ENCODE results near the gene PDE2A. TPM values are rescaled to one million over a fixed set of nuclear protein-coding genes. Genes with fewer than 3 reads are reported as not detected.

Gene PDE2A
- total RNA-seq, 2 experiments from 2014 or later, result 4.0 to 4.5 TPM

GRCh38 chr11:72652133-72652532, 22.1 kb downstream of the PDE2A start:
- DNase-seq (no peak), ATAC-seq (ENCODE audit: poor library complexity) (no peak)
- no peaks in the 10 kb centered on the region for H3K36me3 Mint-ChIP-seq (ENCODE audit: low read depth)
- H3K9me3 ChIP-seq (ENCODE audit: control insufficient read depth in 1 of 2, insufficient read depth in 1 of 2, low read length in 2 of 2), result no peaks in the 10 kb centered on the region
- peaks cover 6% of the 10 kb centered on the region for H3K27me3 Mint-ChIP-seq
- intact Hi-C loops (cut with DNase I, micrococcal nuclease), result no loop called here
- no peak for TF ChIP-seq CTCF (IDR thresholded peaks at IDR 0.05)
- no peaks in the 10 kb centered on the region for H3K36me3 ChIP-seq (ENCODE audit: insufficient read depth, low read length)
- POLR2A ChIA-PET, result no interaction called here
- H3K27me3 ChIP-seq (ENCODE audit: control insufficient read depth in 1 of 2, insufficient read depth in 2 of 2, low read length in 2 of 2), result no peaks in the 10 kb centered on the region
- no peak overlapping the region for H3K27ac ChIP-seq (ENCODE audit: low read depth in 1 of 2, low read length in 2 of 2)
- H3K4me3 ChIP-seq (ENCODE audit: low read length), result no peak overlapping the region
- CTCF ChIA-PET, result no interaction called here
- no peak overlapping the region for H3K4me3 Mint-ChIP-seq
- no peaks in the 10 kb centered on the region for H3K4me1 ChIP-seq (ENCODE audit: insufficient read depth, low read length)
- no peak overlapping the region for H3K27ac Mint-ChIP-seq
- H3K9me3 Mint-ChIP-seq, result no peaks in the 10 kb centered on the region
- H3K4me1 Mint-ChIP-seq (ENCODE audit: low read depth), result no peaks in the 10 kb centered on the region

GRCh38 chr11:72649215-72649976, 24.8 kb downstream of the PDE2A start:
- H3K27ac Mint-ChIP-seq, result no peak overlapping the region
- Histone ChIP-seq H3K27me3 (ENCODE audit: control insufficient read depth in 1 of 2, insufficient read depth in 2 of 2, low read length in 2 of 2) (no peaks in the 10 kb centered on the region), H3K9me3 (ENCODE audit: control insufficient read depth in 1 of 2, insufficient read depth in 1 of 2, low read length in 2 of 2) (no peaks in the 10 kb centered on the region), H3K27ac (ENCODE audit: low read depth in 1 of 2, low read length in 2 of 2) (no peak overlapping the region), H3K36me3 (ENCODE audit: insufficient read depth, low read length) (no peaks in the 10 kb centered on the region), H3K4me1 (ENCODE audit: insufficient read depth, low read length) (no peaks in the 10 kb centered on the region), H3K4me3 (ENCODE audit: low read length) (no peak overlapping the region)
- ChIA-PET CTCF (no interaction called here), POLR2A (no interaction called here)
- ATAC-seq (ENCODE audit: poor library complexity) (no peak), DNase-seq (no peak)
- no peak for TF ChIP-seq CTCF (IDR thresholded peaks at IDR 0.05)
- no peak overlapping the region for H3K4me3 Mint-ChIP-seq
- intact Hi-C loops (cut with DNase I, micrococcal nuclease), result no loop called here
- H3K4me1 Mint-ChIP-seq (ENCODE audit: low read depth), result no peaks in the 10 kb centered on the region
- peaks cover 6% of the 10 kb centered on the region for H3K27me3 Mint-ChIP-seq
- no peaks in the 10 kb centered on the region for H3K36me3 Mint-ChIP-seq (ENCODE audit: low read depth)
- no peaks in the 10 kb centered on the region for H3K9me3 Mint-ChIP-seq

GRCh38 chr11:72648384-72649136, 25.7 kb downstream of the PDE2A start:
- TF ChIP-seq CTCF (IDR thresholded peaks at IDR 0.05), result no peak
- DNase-seq (no peak), ATAC-seq (ENCODE audit: poor library complexity) (no peak)
- no peaks in the 10 kb centered on the region for H3K36me3 ChIP-seq (ENCODE audit: insufficient read depth, low read length)
- no peak overlapping the region for H3K27ac ChIP-seq (ENCODE audit: low read depth in 1 of 2, low read length in 2 of 2)
- no peak overlapping the region for H3K4me3 ChIP-seq (ENCODE audit: low read length)
- H3K9me3 Mint-ChIP-seq, result no peaks in the 10 kb centered on the region
- intact Hi-C loops (cut with DNase I, micrococcal nuclease), result no loop called here
- no peaks in the 10 kb centered on the region for H3K36me3 Mint-ChIP-seq (ENCODE audit: low read depth)
- H3K27me3 ChIP-seq (ENCODE audit: control insufficient read depth in 1 of 2, insufficient read depth in 2 of 2, low read length in 2 of 2), result no peaks in the 10 kb centered on the region
- POLR2A ChIA-PET, result no interaction called here
- no peak overlapping the region for H3K27ac Mint-ChIP-seq
- CTCF ChIA-PET, result no interaction called here
- peaks cover 6% of the 10 kb centered on the region for H3K4me1 Mint-ChIP-seq (ENCODE audit: low read depth)
- H3K4me3 Mint-ChIP-seq, result no peak overlapping the region
- no peaks in the 10 kb centered on the region for H3K9me3 ChIP-seq (ENCODE audit: control insufficient read depth in 1 of 2, insufficient read depth in 1 of 2, low read length in 2 of 2)
- H3K4me1 ChIP-seq (ENCODE audit: insufficient read depth, low read length), result no peaks in the 10 kb centered on the region
- H3K27me3 Mint-ChIP-seq, result peaks cover 13% of the 10 kb centered on the region

All from CD4-positive, alpha-beta T cell (primary cell).